ENCODE measurements around the gene COMT. TPM values are rescaled to one million over a fixed set of nuclear protein-coding genes. Genes with fewer than 3 reads are reported as not detected.
"Not testable (repeated sequence)": the region's sequence is repeated elsewhere in the genome, so short reads cannot be mapped to it uniquely, and the experiment has no call there.

The COMT gene
- total RNA-seq, 1 donor from 2014 or later: 456 TPM

GRCh38 chr22:19906864-19907263 is 34.7 kb upstream of the COMT start:
- not testable (repeated sequence) for DNase-seq (ENCODE audit: extremely low read depth, low read depth, low spot score)

GRCh38 chr22:19907902-19908301 is 33.7 kb upstream of the COMT start:
- not testable (repeated sequence) for DNase-seq (ENCODE audit: extremely low read depth, low read depth, low spot score)

GRCh38 chr22:19909350-19910179 is 32.0 kb upstream of the COMT start:
- DNase-seq (ENCODE audit: extremely low read depth, low read depth, low spot score): no peak

- DNase-seq (ENCODE audit: extremely low read depth, low read depth, low spot score): no peak
Observed at GRCh38 chr22:19910180-19910744, 31.3 kb upstream of the COMT start.

GRCh38 chr22:19911540-19912270 is 29.9 kb upstream of the COMT start:
- no peak for DNase-seq (ENCODE audit: extremely low read depth, low read depth, low spot score)

GRCh38 chr22:19912271-19912999 is 29.1 kb upstream of the COMT start:
- DNase-seq (ENCODE audit: extremely low read depth, low read depth, low spot score): no peak

- no peak for DNase-seq (ENCODE audit: extremely low read depth, low read depth, low spot score)
Observed at GRCh38 chr22:19913337-19913936, 28.1 kb upstream of the COMT start.

GRCh38 chr22:19914201-19914943 is 27.2 kb upstream of the COMT start:
- DNase-seq (ENCODE audit: extremely low read depth, low read depth, low spot score): no peak

GRCh38 chr22:19915287-19915954 is 26.2 kb upstream of the COMT start:
- no peak for DNase-seq (ENCODE audit: extremely low read depth, low read depth, low spot score)

GRCh38 chr22:19916006-19916405 is 25.6 kb upstream of the COMT start:
- DNase-seq (ENCODE audit: extremely low read depth, low read depth, low spot score): no peak

- DNase-seq (ENCODE audit: extremely low read depth, low read depth, low spot score): no peak
Observed at GRCh38 chr22:19916941-19917340, 24.6 kb upstream of the COMT start.

- DNase-seq (ENCODE audit: extremely low read depth, low read depth, low spot score): no peak
Observed at GRCh38 chr22:19917389-19918138, 24.0 kb upstream of the COMT start.

GRCh38 chr22:19918332-19919106 is 23.1 kb upstream of the COMT start:
- DNase-seq (ENCODE audit: extremely low read depth, low read depth, low spot score): no peak

- DNase-seq (ENCODE audit: extremely low read depth, low read depth, low spot score): no peak
Observed at GRCh38 chr22:19919701-19920363, 21.7 kb upstream of the COMT start.

GRCh38 chr22:19921544-19922081 is 20.0 kb upstream of the COMT start:
- no peak for DNase-seq (ENCODE audit: extremely low read depth, low read depth, low spot score)

GRCh38 chr22:19923914-19924513 is 17.6 kb upstream of the COMT start:
- no peak for DNase-seq (ENCODE audit: extremely low read depth, low read depth, low spot score)

- DNase-seq (ENCODE audit: extremely low read depth, low read depth, low spot score): not testable (repeated sequence)
Observed at GRCh38 chr22:19926028-19926427, 15.5 kb upstream of the COMT start.
